Measurements from ENCODE around the gene SAT2. TPM values are rescaled to one million over a fixed set of nuclear protein-coding genes. Genes with fewer than 3 reads are reported as not detected.

SAT2 gene
- total RNA-seq, 1 donor from 2014 or later: 47.2 TPM

DNA sequence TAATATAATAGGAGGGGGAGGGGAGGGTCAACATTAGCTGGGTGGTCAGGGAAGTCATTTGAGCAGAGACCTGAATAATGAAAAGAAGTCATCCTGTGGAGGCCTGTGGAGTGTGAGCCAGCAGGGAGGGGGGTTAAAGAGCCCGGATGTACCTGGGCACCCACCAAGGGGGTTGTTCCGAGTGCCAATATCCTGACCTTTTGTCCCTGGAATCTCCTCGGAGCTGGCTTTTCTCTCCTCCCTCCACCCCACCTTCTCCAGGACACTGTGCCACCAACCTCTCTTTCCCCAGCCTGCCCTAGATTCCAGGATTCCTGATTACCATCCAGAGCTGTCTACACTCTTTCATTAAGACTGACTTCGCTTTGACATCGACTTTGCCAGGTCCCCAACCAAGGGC is 8.5 kb upstream of the SAT2 start:
- H3K4me3 ChIP-seq (ENCODE audit: insufficient read depth, low read depth, low read length): no peak overlapping the region
- Mint-ChIP-seq H3K36me3 (ENCODE audit: low read depth, unreplicated experiment) (no peaks in the 10 kb centered on the region), H3K4me3 (ENCODE audit: unreplicated experiment) (no peak overlapping the region), H3K4me1 (ENCODE audit: low read depth, unreplicated experiment) (no peaks in the 10 kb centered on the region), H3K27ac (ENCODE audit: unreplicated experiment) (no peak overlapping the region), H3K9me3 (ENCODE audit: unreplicated experiment) (no peaks in the 10 kb centered on the region), H3K27me3 (ENCODE audit: low read depth, unreplicated experiment) (peaks cover 4% of the 10 kb centered on the region)
- FAIRE-seq: no peak
- no peak overlapping the region for H3K9ac ChIP-seq (ENCODE audit: low read length)
- no peaks in the 10 kb centered on the region for H3K79me2 ChIP-seq (ENCODE audit: insufficient read depth, low read length)
- no peak overlapping the region for H3K27ac ChIP-seq (ENCODE audit: low read depth, low read length)
- no peaks in the 10 kb centered on the region for H3K9me3 ChIP-seq (ENCODE audit: insufficient read depth, low read depth, low read length)
- H3K4me2 ChIP-seq (ENCODE audit: low read length): no peak overlapping the region
- no peaks in the 10 kb centered on the region for H3K27me3 ChIP-seq (ENCODE audit: insufficient read depth, low read length)
- no peaks in the 10 kb centered on the region for H3K36me3 ChIP-seq (ENCODE audit: insufficient read depth, low read length)
- no peak for DNase-seq (ENCODE audit: low read depth)
- no peaks in the 10 kb centered on the region for H4K20me1 ChIP-seq (ENCODE audit: insufficient read depth, low read length)
- H2AFZ ChIP-seq (ENCODE audit: low read depth, low read length): no peak overlapping the region
- H3K4me1 ChIP-seq (ENCODE audit: insufficient read depth, low read length): no peaks in the 10 kb centered on the region
- TF ChIP-seq, protein P1, sequence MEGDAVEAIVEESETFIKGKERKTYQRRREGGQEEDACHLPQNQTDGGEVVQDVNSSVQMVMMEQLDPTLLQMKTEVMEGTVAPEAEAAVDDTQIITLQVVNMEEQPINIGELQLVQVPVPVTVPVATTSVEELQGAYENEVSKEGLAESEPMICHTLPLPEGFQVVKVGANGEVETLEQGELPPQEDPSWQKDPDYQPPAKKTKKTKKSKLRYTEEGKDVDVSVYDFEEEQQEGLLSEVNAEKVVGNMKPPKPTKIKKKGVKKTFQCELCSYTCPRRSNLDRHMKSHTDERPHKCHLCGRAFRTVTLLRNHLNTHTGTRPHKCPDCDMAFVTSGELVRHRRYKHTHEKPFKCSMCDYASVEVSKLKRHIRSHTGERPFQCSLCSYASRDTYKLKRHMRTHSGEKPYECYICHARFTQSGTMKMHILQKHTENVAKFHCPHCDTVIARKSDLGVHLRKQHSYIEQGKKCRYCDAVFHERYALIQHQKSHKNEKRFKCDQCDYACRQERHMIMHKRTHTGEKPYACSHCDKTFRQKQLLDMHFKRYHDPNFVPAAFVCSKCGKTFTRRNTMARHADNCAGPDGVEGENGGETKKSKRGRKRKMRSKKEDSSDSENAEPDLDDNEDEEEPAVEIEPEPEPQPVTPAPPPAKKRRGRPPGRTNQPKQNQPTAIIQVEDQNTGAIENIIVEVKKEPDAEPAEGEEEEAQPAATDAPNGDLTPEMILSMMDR (IDR thresholded peaks at IDR 0.05; ENCODE audit: insufficient read depth, low read depth, low read length): no peak
- TF ChIP-seq EZH2 (IDR thresholded peaks at IDR 0.05; ENCODE audit: insufficient read depth, low read length): no peak

DNA sequence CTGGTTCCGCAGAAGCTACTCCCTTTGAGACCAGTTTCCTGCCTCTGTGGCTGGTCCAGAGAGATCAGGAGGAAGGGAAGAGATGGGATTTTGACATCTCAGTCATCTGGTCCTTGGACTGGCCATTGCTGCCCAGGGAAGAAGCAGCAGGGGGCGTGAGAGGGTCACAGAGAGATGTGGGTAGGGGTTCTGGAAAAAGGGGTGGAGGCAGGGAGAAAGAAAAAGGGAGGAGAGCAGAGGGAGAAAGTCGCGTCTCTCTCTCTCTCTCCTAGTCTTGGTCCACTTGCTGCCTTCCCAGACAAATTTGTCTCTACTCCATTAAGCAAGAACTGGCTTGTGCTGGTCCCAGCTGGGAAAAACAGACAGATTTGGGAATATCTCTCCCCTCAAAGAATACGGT is 6.8 kb upstream of the SAT2 start:
- H3K36me3 Mint-ChIP-seq (ENCODE audit: low read depth, unreplicated experiment): no peaks in the 10 kb centered on the region
- Histone ChIP-seq H3K9me3 (ENCODE audit: insufficient read depth, low read depth, low read length) (no peaks in the 10 kb centered on the region), H3K79me2 (ENCODE audit: insufficient read depth, low read length) (no peaks in the 10 kb centered on the region), H3K4me3 (ENCODE audit: insufficient read depth, low read depth, low read length) (no peak overlapping the region), H3K9ac (ENCODE audit: low read length) (no peak overlapping the region), H3K27ac (ENCODE audit: low read depth, low read length) (no peak overlapping the region), H3K27me3 (ENCODE audit: insufficient read depth, low read length) (no peaks in the 10 kb centered on the region), H3K36me3 (ENCODE audit: insufficient read depth, low read length) (no peaks in the 10 kb centered on the region), H3K4me1 (ENCODE audit: insufficient read depth, low read length) (no peaks in the 10 kb centered on the region), H4K20me1 (ENCODE audit: insufficient read depth, low read length) (no peaks in the 10 kb centered on the region), H3K4me2 (ENCODE audit: low read length) (peak overlapping the region; percentile 3), H2AFZ (ENCODE audit: low read depth, low read length) (peak overlapping the region; percentile 5)
- no peak overlapping the region for H3K27ac Mint-ChIP-seq (ENCODE audit: unreplicated experiment)
- DNase-seq (ENCODE audit: low read depth) (no peak), FAIRE-seq (no peak)
- no peak overlapping the region for H3K4me3 Mint-ChIP-seq (ENCODE audit: unreplicated experiment)
- no peaks in the 10 kb centered on the region for H3K9me3 Mint-ChIP-seq (ENCODE audit: unreplicated experiment)
- TF ChIP-seq, protein P1 (IDR thresholded peaks at IDR 0.05; ENCODE audit: insufficient read depth, low read depth, low read length): peak; percentile 49
- TF ChIP-seq EZH2 (IDR thresholded peaks at IDR 0.05; ENCODE audit: insufficient read depth, low read length): no peak
- no peaks in the 10 kb centered on the region for H3K4me1 Mint-ChIP-seq (ENCODE audit: low read depth, unreplicated experiment)
- H3K27me3 Mint-ChIP-seq (ENCODE audit: low read depth, unreplicated experiment): peaks cover 9% of the 10 kb centered on the region

- Mint-ChIP-seq H3K4me1 (ENCODE audit: low read depth, unreplicated experiment) (no peaks in the 10 kb centered on the region), H3K36me3 (ENCODE audit: low read depth, unreplicated experiment) (no peaks in the 10 kb centered on the region), H3K9me3 (ENCODE audit: unreplicated experiment) (no peaks in the 10 kb centered on the region), H3K27me3 (ENCODE audit: low read depth, unreplicated experiment) (peaks cover 7% of the 10 kb centered on the region), H3K27ac (ENCODE audit: unreplicated experiment) (no peak overlapping the region), H3K4me3 (ENCODE audit: unreplicated experiment) (peak overlapping the region; percentile 34)
- Histone ChIP-seq H3K4me2 (ENCODE audit: low read length) (no peak overlapping the region), H3K9ac (ENCODE audit: low read length) (no peak overlapping the region), H2AFZ (ENCODE audit: low read depth, low read length) (no peak overlapping the region), H3K9me3 (ENCODE audit: insufficient read depth, low read depth, low read length) (no peaks in the 10 kb centered on the region), H3K79me2 (ENCODE audit: insufficient read depth, low read length) (no peaks in the 10 kb centered on the region), H3K27ac (ENCODE audit: low read depth, low read length) (no peak overlapping the region), H3K4me3 (ENCODE audit: insufficient read depth, low read depth, low read length) (no peak overlapping the region), H3K27me3 (ENCODE audit: insufficient read depth, low read length) (no peaks in the 10 kb centered on the region), H4K20me1 (ENCODE audit: insufficient read depth, low read length) (no peaks in the 10 kb centered on the region), H3K36me3 (ENCODE audit: insufficient read depth, low read length) (no peaks in the 10 kb centered on the region), H3K4me1 (ENCODE audit: insufficient read depth, low read length) (no peaks in the 10 kb centered on the region)
- DNase-seq (ENCODE audit: low read depth) (no peak), FAIRE-seq (no peak)
- TF ChIP-seq EZH2 (IDR thresholded peaks at IDR 0.05; ENCODE audit: insufficient read depth, low read length): no peak
- TF ChIP-seq, protein P1 (IDR thresholded peaks at IDR 0.05; ENCODE audit: insufficient read depth, low read depth, low read length): no peak
These were observed 5.5 kb upstream of the SAT2 start for GRCh38 chr17:7633093-7633492.
